GM18873 (cell line): ENCODE data around the gene NDUFV1.
"Not testable (repeated sequence)": the region's sequence is repeated elsewhere in the genome, so short reads cannot be mapped to it uniquely, and the experiment has no call there.

Experiments used
- ATAC-seq: cut with Tn5 transposase; IDR thresholded peaks from one replicate; pipeline ENCODE4 v1.9.1; 2021; ENCODE audit warnings: mild to moderate bottlenecking, moderate library complexity, moderate number of reproducible peaks; ENCODE audit not compliant: unreplicated experiment, low FRiP score

The NDUFV1 gene

GRCh38 chr11:67608486-67608885 lies 1.8 kb downstream of the NDUFV1 start:
- no peak for ATAC-seq

GRCh38 chr11:67609316-67609715 lies 2.6 kb downstream of the NDUFV1 start:
- ATAC-seq, result no peak

GRCh38 chr11:67610302-67610868 lies 3.6 kb downstream of the NDUFV1 start:
- ATAC-seq, result no peak

- ATAC-seq, result no peak
Observed at GRCh38 chr11:67611165-67611564, 4.4 kb downstream of the NDUFV1 start.

GRCh38 chr11:67611704-67612587 lies 5.2 kb downstream of the NDUFV1 start:
- ATAC-seq, result no peak

- ATAC-seq, result no peak
Observed at GRCh38 chr11:67612751-67613150, 6.0 kb downstream of the NDUFV1 start.

GRCh38 chr11:67613313-67613959 lies 6.7 kb downstream of the NDUFV1 start:
- ATAC-seq, result no peak

GRCh38 chr11:67613960-67614715 lies 7.4 kb downstream of the NDUFV1 start:
- peak; percentile 60 for ATAC-seq

- ATAC-seq, result no peak
Observed at GRCh38 chr11:67614730-67615714, 8.3 kb downstream of the NDUFV1 start.

GRCh38 chr11:67615728-67616430 lies 9.1 kb downstream of the NDUFV1 start:
- ATAC-seq, result no peak

GRCh38 chr11:67616431-67617242 lies 9.9 kb downstream of the NDUFV1 start:
- no peak for ATAC-seq

- ATAC-seq, result no peak
Observed at GRCh38 chr11:67617243-67617953, 10.7 kb downstream of the NDUFV1 start.

- ATAC-seq, result not testable (repeated sequence)
Observed at GRCh38 chr11:67618901-67619659, 12.3 kb downstream of the NDUFV1 start.

GRCh38 chr11:67619683-67620618 lies 13.2 kb downstream of the NDUFV1 start:
- not testable (repeated sequence) for ATAC-seq

GRCh38 chr11:67620621-67621020 lies 13.9 kb downstream of the NDUFV1 start:
- ATAC-seq, result not testable (repeated sequence)

- not testable (repeated sequence) for ATAC-seq
Observed at GRCh38 chr11:67621928-67622327, 15.2 kb downstream of the NDUFV1 start.
